Endothelial cell of umbilical vein (primary cell): ENCODE results near the gene PCDHA7.
"Not testable (repeated sequence)": the region's sequence is repeated elsewhere in the genome, so short reads cannot be mapped to it uniquely, and the experiment has no call there.

Experiments used
- POLR2A ChIP-seq: IDR thresholded peaks from 2 replicates; pipeline ENCODE4 v1.6.1; 2012; ENCODE audit warnings: low read depth, mild to moderate bottlenecking, control low read depth, low read length
- TF ChIP-seq, protein P1 (sequence below), 2 donors: IDR thresholded peaks; 1 replicate in 1 of 2; 2 replicates in 1 of 2; pipeline ENCODE4 v1.5.1; 2011; ENCODE audit warnings: low read length in 2 of 2, mild to moderate bottlenecking in 2 of 2, moderate library complexity in 2 of 2, control low read depth in 1 of 2, inconsistent platforms in 1 of 2, low read depth in 1 of 2; ENCODE audit not compliant: insufficient read depth in 1 of 2; ENCODE audit errors: extremely low read depth in 1 of 2

DNA sequence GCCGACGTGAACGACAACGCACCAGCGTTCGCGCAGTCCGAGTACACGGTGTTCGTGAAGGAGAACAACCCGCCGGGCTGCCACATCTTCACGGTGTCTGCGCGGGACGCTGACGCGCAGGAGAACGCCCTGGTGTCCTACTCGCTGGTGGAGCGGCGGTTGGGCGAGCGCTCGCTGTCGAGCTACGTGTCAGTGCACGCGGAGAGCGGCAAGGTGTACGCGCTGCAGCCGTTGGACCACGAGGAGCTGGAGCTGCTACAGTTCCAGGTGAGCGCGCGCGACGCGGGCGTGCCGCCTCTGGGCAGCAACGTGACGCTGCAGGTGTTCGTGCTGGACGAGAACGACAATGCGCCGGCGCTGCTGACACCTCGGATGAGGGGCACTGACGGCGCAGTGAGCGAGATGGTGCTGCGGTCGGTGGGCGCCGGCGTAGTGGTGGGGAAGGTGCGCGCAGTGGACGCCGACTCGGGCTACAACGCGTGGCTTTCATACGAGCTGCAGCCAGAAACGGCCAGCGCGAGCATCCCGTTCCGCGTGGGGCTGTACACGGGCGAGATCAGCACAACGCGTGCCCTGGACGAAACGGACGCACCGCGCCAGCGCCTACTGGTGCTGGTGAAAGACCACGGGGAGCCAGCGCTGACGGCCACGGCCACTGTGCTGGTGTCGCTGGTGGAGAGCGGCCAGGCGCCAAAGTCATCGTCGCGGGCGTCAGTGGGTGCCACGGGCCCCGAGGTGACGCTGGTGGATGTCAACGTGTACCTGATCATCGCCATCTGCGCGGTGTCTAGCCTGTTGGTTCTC lies 16.0 kb downstream of the PCDHA7 start:
- TF ChIP-seq, protein P1, sequence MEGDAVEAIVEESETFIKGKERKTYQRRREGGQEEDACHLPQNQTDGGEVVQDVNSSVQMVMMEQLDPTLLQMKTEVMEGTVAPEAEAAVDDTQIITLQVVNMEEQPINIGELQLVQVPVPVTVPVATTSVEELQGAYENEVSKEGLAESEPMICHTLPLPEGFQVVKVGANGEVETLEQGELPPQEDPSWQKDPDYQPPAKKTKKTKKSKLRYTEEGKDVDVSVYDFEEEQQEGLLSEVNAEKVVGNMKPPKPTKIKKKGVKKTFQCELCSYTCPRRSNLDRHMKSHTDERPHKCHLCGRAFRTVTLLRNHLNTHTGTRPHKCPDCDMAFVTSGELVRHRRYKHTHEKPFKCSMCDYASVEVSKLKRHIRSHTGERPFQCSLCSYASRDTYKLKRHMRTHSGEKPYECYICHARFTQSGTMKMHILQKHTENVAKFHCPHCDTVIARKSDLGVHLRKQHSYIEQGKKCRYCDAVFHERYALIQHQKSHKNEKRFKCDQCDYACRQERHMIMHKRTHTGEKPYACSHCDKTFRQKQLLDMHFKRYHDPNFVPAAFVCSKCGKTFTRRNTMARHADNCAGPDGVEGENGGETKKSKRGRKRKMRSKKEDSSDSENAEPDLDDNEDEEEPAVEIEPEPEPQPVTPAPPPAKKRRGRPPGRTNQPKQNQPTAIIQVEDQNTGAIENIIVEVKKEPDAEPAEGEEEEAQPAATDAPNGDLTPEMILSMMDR (IDR thresholded peaks at IDR 0.05; ENCODE audit: extremely low read depth in 1 of 2, insufficient read depth in 1 of 2, low read depth in 1 of 2, low read length in 2 of 2), result not testable (repeated sequence)
- TF ChIP-seq POLR2A, result not testable (repeated sequence)
